Measurements from ENCODE around the gene DEPDC1.
"Not testable (repeated sequence)": the region's sequence is repeated elsewhere in the genome, so short reads cannot be mapped to it uniquely, and the experiment has no call there.

Gene DEPDC1

GRCh38 chr1:68496680-68497357, at the start of gene DEPDC1:
DEPDC1 (minus strand) TSS chr1:68497082; CDS start chr1:68496999, 83 bp downstream.
- DNase-seq = peak; percentile 93

GRCh38 chr1:68544651-68545050, 47.8 kb upstream of the DEPDC1 start:
- no peak for DNase-seq

GRCh38 chr1:68542586-68542985, 45.7 kb upstream of the DEPDC1 start:
- DNase-seq = no peak

- no peak for DNase-seq
These were observed 42.1 kb upstream of the DEPDC1 start for GRCh38 chr1:68538941-68539340.

- no peak for DNase-seq
These were observed 31.4 kb upstream of the DEPDC1 start for GRCh38 chr1:68528243-68528642.

- DNase-seq = no peak
These were observed 28.9 kb upstream of the DEPDC1 start for GRCh38 chr1:68525781-68526180.

- no peak for DNase-seq
These were observed 24.4 kb upstream of the DEPDC1 start for GRCh38 chr1:68521286-68521685.

- no peak for DNase-seq
These were observed 19.2 kb upstream of the DEPDC1 start for GRCh38 chr1:68516066-68516465.

GRCh38 chr1:68511254-68511653, 14.4 kb upstream of the DEPDC1 start:
- no peak for DNase-seq

- no peak for DNase-seq
These were observed 9.5 kb upstream of the DEPDC1 start for GRCh38 chr1:68506386-68506785.

- DNase-seq = no peak
These were observed 6.2 kb upstream of the DEPDC1 start for GRCh38 chr1:68503085-68503484.

GRCh38 chr1:68497358-68497698, 446 bp upstream of the DEPDC1 start:
- no peak for DNase-seq

- DNase-seq = no peak
These were observed 758 bp downstream of the DEPDC1 start for GRCh38 chr1:68495968-68496679.

GRCh38 chr1:68495532-68495931, 1.4 kb downstream of the DEPDC1 start:
- DNase-seq = no peak

GRCh38 chr1:68493193-68493592, 3.7 kb downstream of the DEPDC1 start:
- no peak for DNase-seq

- DNase-seq = not testable (repeated sequence)
These were observed 4.6 kb downstream of the DEPDC1 start for GRCh38 chr1:68492255-68492654.

- no peak for DNase-seq
These were observed 6.7 kb downstream of the DEPDC1 start for GRCh38 chr1:68490046-68490651.

- DNase-seq = no peak
These were observed 11.4 kb downstream of the DEPDC1 start for GRCh38 chr1:68485431-68486022.

- no peak for DNase-seq
These were observed 12.3 kb downstream of the DEPDC1 start for GRCh38 chr1:68484618-68485017.

- DNase-seq = no peak
These were observed 15.8 kb downstream of the DEPDC1 start for GRCh38 chr1:68481041-68481440.

GRCh38 chr1:68479501-68479900, 17.4 kb downstream of the DEPDC1 start:
- no peak for DNase-seq

- DNase-seq = no peak
These were observed 18.2 kb downstream of the DEPDC1 start for GRCh38 chr1:68478662-68479061.

GRCh38 chr1:68476626-68477025, 20.3 kb downstream of the DEPDC1 start:
- not testable (repeated sequence) for DNase-seq

GRCh38 chr1:68473060-68473459, 23.8 kb downstream of the DEPDC1 start:
- no peak for DNase-seq
